Measurements from ENCODE around the gene KCNMA1.

The KCNMA1 gene

DNA sequence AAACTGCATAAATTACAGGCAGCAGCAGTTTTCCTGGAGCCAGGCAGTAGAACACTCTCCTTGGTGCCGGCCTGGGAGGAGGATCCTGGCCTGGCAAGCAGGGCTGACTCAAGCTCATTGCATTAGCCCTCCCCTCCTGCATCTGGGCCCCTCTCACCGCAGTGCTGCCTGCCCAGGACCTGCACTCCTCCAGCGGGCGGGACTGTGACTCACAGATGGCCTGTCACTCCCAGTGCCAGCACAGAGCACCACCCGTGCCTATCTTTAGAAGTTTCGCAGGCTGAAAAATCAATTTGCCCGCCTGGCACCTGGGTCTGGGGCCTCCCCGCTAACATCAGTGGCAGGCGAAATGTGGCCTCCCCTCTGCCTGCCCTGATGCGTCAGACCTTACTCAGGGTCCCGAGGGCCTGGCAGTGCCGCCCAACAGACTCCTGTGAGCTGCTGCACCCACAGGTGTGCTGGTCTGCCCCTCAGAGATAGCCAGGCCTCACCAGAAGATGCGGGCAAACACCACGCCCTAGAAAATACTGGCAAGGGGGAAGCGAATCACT, 123.8 kb downstream of the KCNMA1 start:
- Histone ChIP-seq H3K9me3 (ENCODE audit: control insufficient read depth, insufficient read depth, low read length) (no peaks in the 10 kb centered on the region), H3K36me3 (ENCODE audit: insufficient read depth, low read length) (no peaks in the 10 kb centered on the region), H3K9ac (ENCODE audit: low read depth, low read length) (no peak overlapping the region), H3K4me1 (ENCODE audit: insufficient read depth, low read length) (peaks cover 22% of the 10 kb centered on the region; the same call in 1 of the 2 replicates)

DNA sequence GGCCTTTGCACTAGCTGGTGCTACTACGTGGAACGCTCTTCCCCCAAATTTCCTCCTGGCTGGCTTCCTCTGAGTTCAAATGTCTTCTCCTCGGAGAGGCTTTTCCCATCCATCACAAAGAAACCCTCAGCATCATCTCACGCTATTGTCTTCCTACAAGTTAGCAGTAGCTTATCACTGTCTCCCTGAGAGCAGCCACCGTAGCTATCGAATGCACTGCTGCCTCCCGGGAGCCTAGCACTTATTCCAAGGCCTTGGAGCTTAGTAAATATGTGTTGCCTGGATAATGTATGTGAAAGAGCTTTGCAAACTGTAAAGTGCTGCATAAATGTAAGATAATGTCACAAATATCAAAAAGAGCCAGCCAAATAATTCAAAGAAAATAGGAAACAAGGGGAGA, 124.4 kb downstream of the KCNMA1 start:
- H3K9ac ChIP-seq (ENCODE audit: low read depth, low read length), result no peak overlapping the region
- peaks cover 22% of the 10 kb centered on the region; the same call in 1 of the 2 replicates for H3K4me1 ChIP-seq (ENCODE audit: insufficient read depth, low read length)
- no peaks in the 10 kb centered on the region for H3K36me3 ChIP-seq (ENCODE audit: insufficient read depth, low read length)
- H3K9me3 ChIP-seq (ENCODE audit: control insufficient read depth, insufficient read depth, low read length), result no peaks in the 10 kb centered on the region

GRCh38 chr10:77512219-77512578, 125.4 kb downstream of the KCNMA1 start:
- Histone ChIP-seq H3K36me3 (ENCODE audit: insufficient read depth, low read length) (no peaks in the 10 kb centered on the region), H3K9ac (ENCODE audit: low read depth, low read length) (no peak overlapping the region), H3K9me3 (ENCODE audit: control insufficient read depth, insufficient read depth, low read length) (no peaks in the 10 kb centered on the region), H3K4me1 (ENCODE audit: insufficient read depth, low read length) (peaks cover 22% of the 10 kb centered on the region; the same call in 1 of the 2 replicates)

DNA sequence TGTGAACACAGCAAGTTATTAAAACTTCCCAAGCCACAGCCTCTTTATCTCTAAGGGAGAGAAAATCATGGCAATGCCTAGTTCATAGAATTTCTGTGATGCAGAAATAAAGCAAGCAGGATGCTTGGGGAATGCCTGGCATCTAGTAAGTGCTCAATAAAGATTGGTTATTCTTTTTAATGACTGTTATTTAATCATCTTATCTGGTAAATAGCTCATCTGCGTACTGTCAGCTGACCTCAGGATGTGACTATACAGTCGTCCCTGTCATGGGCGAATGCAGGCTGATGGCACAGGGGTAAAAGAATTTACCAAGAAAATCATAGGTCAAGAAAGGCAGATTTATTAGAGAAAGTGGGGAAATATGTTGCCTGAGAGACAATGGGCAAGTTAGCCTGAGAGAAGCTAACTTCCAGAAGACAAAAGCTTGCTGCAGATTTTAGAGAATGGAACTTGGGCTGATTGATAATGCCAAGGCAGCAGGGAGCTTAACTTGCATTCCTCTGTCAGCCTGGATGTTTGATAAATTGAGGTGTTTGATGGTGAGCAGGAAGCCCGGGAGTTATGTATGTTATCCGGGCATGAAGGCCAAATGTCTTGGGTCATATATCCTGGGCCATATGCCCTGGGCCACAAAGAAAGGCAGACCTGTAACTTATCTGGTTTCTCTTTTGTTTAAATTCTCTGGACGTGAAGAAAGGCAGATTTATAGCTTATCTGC, 126.0 kb downstream of the KCNMA1 start:
- Histone ChIP-seq H3K36me3 (ENCODE audit: insufficient read depth, low read length) (no peaks in the 10 kb centered on the region), H3K4me1 (ENCODE audit: insufficient read depth, low read length) (peaks cover 22% of the 10 kb centered on the region; the same call in 1 of the 2 replicates), H3K9me3 (ENCODE audit: control insufficient read depth, insufficient read depth, low read length) (no peaks in the 10 kb centered on the region), H3K9ac (ENCODE audit: low read depth, low read length) (no peak overlapping the region)

DNA sequence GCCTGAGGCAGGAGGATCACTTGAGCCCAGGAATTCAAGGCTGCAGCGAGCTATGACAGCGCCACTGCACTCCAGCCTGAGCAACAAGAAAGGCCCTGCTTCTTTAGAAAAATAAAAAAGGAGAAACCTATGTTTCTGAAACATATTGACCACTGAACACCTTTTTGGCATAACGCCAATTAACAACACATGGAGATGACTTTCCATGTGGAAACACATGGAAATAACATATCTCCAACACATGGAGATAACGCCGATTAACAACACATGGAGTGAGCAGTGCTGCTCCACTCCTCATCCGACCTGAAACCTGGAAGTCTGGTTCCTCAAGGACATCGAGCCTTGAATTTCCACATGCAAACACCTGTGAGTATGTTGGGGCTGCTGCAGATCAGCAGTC, 126.9 kb downstream of the KCNMA1 start:
- H3K9me3 ChIP-seq (ENCODE audit: control insufficient read depth, insufficient read depth, low read length), result no peaks in the 10 kb centered on the region
- H3K36me3 ChIP-seq (ENCODE audit: insufficient read depth, low read length), result no peaks in the 10 kb centered on the region
- H3K9ac ChIP-seq (ENCODE audit: low read depth, low read length), result no peak overlapping the region
- H3K4me1 ChIP-seq (ENCODE audit: insufficient read depth, low read length), result peaks cover 22% of the 10 kb centered on the region; the same call in 1 of the 2 replicates

DNA sequence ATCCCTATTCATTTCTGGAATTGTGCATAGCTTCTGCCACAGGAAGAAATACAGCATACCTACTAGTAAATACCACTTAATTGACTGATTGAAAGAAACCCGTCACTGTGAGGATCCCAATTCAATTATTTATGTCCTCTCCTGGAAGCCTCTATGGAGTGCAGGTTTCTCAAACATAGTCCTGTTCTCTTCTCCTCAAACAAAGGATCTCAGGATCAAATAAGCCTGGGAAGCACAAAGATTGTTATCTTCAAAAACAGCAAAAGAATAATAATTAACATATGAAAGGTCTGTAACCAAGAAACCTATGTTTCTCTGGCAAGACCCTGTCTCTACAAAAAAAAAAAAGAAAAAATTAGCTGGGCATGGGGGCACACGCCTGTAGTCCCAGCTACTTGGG, 127.3 kb downstream of the KCNMA1 start:
- Histone ChIP-seq H3K4me1 (ENCODE audit: insufficient read depth, low read length) (peaks cover 22% of the 10 kb centered on the region; the same call in 1 of the 2 replicates), H3K9ac (ENCODE audit: low read depth, low read length) (no peak overlapping the region), H3K9me3 (ENCODE audit: control insufficient read depth, insufficient read depth, low read length) (no peaks in the 10 kb centered on the region), H3K36me3 (ENCODE audit: insufficient read depth, low read length) (no peaks in the 10 kb centered on the region)

- no peaks in the 10 kb centered on the region for H3K36me3 ChIP-seq (ENCODE audit: insufficient read depth, low read length)
- H3K9ac ChIP-seq (ENCODE audit: low read depth, low read length), result no peak overlapping the region
- peaks cover 29% of the 10 kb centered on the region for H3K4me1 ChIP-seq (ENCODE audit: insufficient read depth, low read length)
- H3K9me3 ChIP-seq (ENCODE audit: control insufficient read depth, insufficient read depth, low read length), result no peaks in the 10 kb centered on the region
These were observed 128.2 kb downstream of the KCNMA1 start for GRCh38 chr10:77509391-77509790.

- H3K4me1 ChIP-seq (ENCODE audit: insufficient read depth, low read length), result peaks cover 18% of the 10 kb centered on the region
- no peaks in the 10 kb centered on the region for H3K9me3 ChIP-seq (ENCODE audit: control insufficient read depth, insufficient read depth, low read length)
- no peak overlapping the region for H3K9ac ChIP-seq (ENCODE audit: low read depth, low read length)
- H3K36me3 ChIP-seq (ENCODE audit: insufficient read depth, low read length), result no peaks in the 10 kb centered on the region
These were observed 130.2 kb downstream of the KCNMA1 start for GRCh38 chr10:77507291-77507880.

DNA sequence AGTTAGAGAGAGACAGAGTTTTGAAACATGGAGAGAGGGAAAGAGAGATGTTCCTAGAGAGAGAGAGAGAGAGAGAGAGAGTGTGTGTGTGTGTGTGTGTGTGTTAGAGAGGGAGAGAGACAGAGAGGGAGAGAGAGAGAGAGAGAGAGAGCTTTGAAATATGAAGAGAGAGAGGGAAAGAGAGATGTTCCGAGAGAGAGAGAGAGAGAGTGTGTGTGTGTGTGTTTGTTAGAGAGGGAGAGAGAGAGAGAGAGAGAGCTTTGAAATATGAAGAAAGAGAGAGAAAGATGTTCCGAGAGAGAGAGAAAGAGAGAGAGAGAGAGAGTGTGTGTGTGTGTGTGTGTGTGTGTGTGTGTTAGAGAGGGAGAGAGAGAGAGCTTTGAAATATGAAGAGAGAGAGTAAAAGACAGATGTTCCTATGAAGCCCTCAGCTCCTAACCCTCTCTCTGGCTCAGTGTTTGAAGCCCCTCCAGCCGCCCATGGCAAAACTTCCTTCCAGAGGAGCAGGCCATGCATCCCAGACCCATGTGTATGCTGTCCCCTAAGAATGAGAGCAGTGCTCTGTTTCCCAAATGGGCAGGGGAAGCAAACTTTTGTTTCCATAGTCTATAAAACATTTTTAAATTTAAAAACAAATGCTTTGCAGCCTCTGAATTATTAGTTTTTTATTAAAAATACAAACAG, 130.9 kb downstream of the KCNMA1 start:
- Histone ChIP-seq H3K36me3 (ENCODE audit: insufficient read depth, low read length) (no peaks in the 10 kb centered on the region), H3K9ac (ENCODE audit: low read depth, low read length) (no peak overlapping the region), H3K4me1 (ENCODE audit: insufficient read depth, low read length) (peaks cover 15% of the 10 kb centered on the region), H3K9me3 (ENCODE audit: control insufficient read depth, insufficient read depth, low read length) (no peaks in the 10 kb centered on the region)

DNA sequence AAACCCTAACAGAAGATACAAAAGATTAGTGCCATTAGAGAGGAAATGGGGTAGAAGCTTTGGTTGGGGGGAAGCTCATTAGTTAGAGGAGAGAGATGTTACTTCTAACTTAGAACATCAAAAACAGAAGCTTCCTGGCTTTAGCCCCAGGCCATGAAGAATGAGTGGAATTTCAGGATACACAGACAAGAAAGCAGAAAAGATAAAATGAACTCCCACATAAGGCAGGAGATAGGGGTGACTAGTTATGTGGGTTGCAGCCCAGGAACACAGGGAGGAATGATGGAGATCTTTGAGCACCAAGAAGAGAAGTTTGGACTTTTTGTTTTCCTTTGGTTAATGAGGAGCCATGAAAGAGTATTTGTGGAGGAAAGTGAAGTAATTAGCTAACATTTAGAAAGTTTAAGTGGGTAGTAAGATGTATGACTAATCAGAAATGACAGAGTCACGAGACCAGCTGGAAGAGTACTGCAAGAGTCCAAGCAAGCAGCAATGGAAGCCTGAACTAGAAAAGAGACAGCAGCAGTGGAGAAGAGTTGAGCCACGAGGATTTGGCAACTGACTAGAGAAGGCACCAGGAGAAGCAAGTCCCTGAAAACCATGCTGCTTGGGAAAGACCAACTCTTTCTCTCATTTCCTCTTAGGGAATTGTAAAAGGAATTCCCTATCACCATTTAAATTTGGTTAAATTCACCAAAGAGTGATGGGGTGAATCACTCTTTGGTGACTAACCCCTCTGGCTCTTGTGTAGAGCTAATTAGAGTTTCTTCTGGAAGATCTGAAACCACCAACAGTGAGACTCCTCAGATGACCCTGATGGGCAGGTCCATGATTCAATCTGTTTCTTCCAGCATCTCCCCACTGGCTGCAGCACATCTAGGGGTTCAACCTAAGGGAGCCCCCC, 131.9 kb downstream of the KCNMA1 start:
- Histone ChIP-seq H3K9ac (ENCODE audit: low read depth, low read length) (no peak overlapping the region), H3K36me3 (ENCODE audit: insufficient read depth, low read length) (no peaks in the 10 kb centered on the region), H3K9me3 (ENCODE audit: control insufficient read depth, insufficient read depth, low read length) (no peaks in the 10 kb centered on the region), H3K4me1 (ENCODE audit: insufficient read depth, low read length) (peaks cover 12% of the 10 kb centered on the region)

DNA sequence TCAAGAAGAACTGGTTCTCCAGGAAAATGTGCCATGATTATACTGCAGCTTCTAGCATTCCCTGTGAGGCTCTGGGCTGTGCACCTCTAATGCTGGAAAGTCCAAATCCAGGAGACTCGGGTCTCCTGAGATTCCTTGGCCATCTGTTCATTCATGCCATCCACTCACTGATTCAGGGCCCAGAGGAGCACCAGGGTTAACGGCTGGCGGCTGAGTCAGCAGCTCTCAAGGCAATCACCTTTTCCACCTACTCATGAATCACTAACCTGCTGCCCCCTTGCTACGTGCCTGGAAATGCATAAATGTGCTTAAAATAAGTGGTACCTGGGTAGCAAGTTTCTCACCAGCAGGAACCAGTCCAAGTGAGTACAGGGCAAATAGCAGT, 132.7 kb downstream of the KCNMA1 start:
- no peaks in the 10 kb centered on the region for H3K36me3 ChIP-seq (ENCODE audit: insufficient read depth, low read length)
- H3K9ac ChIP-seq (ENCODE audit: low read depth, low read length), result no peak overlapping the region
- H3K4me1 ChIP-seq (ENCODE audit: insufficient read depth, low read length), result peaks cover 8% of the 10 kb centered on the region

DNA sequence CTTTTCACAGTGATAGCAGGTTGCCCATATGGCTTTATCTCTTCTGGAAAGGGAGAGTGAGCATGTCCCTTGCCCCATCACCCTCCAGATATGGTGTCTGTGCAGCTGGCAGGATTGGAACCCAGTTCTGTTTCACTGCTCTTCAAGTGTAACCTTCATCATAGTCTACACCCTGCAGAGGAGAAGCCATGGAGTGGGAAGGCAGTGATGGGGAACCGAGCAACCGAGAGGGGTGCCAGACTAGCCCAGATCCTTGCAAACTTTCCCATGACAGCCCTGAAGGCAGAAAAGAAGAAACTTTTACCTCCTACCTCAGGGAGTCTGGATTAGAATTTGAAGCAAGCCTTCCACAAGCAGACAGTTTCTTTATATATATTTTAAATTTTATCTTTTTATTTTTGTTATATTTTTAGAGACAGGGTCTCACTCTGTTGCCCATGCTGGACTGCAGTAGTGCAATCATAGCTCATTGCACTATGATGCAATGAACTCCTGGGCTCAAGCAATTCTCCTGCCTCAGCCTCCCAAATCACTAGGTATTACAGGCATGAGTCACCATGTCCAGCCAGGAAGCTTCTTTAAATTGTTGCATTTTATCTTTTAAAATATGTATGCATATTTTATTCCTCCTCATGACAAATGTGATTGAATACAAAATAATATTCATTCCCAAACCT, 133.3 kb downstream of the KCNMA1 start:
- H3K9me3 ChIP-seq (ENCODE audit: control insufficient read depth, insufficient read depth, low read length), result no peaks in the 10 kb centered on the region
- H3K36me3 ChIP-seq (ENCODE audit: insufficient read depth, low read length), result no peaks in the 10 kb centered on the region
- no peak overlapping the region for H3K9ac ChIP-seq (ENCODE audit: low read depth, low read length)
- H3K4me1 ChIP-seq (ENCODE audit: insufficient read depth, low read length), result peaks cover 8% of the 10 kb centered on the region

More for the DNA sequence above, 132.7 kb downstream of the KCNMA1 start:
- H3K9me3 ChIP-seq (ENCODE audit: control insufficient read depth, insufficient read depth, low read length), result no peaks in the 10 kb centered on the region

DNA sequence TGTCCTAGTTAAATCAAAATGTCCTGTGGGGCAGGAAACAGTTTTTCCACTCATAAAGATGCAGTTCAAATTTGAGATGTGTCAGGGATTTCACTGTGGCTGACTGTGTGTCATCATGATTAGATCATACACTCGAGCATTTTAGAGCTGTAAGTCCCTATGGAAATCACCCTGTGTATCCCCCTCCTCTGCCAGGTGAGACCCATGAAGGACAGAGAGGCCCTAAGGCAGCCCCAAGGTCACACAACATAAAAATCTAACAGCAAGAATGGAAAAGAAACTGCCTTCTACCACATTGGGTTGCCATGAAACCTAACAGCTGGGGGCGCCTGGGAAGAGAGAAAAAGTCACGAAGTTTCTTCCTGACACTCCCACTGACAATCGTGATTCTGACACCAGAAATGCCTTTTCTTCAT, 135.8 kb downstream of the KCNMA1 start:
- Histone ChIP-seq H3K9me3 (ENCODE audit: control insufficient read depth, insufficient read depth, low read length) (no peaks in the 10 kb centered on the region), H3K4me1 (ENCODE audit: insufficient read depth, low read length) (peaks cover 8% of the 10 kb centered on the region), H3K9ac (ENCODE audit: low read depth, low read length) (no peak overlapping the region), H3K36me3 (ENCODE audit: insufficient read depth, low read length) (no peaks in the 10 kb centered on the region)
